ENCODE measurements around the gene PLEKHS1.

Gene PLEKHS1

GRCh38 chr10:113788604-113789083, 37.2 kb downstream of the PLEKHS1 start (continued):
- TF ChIP-seq, protein P1, sequence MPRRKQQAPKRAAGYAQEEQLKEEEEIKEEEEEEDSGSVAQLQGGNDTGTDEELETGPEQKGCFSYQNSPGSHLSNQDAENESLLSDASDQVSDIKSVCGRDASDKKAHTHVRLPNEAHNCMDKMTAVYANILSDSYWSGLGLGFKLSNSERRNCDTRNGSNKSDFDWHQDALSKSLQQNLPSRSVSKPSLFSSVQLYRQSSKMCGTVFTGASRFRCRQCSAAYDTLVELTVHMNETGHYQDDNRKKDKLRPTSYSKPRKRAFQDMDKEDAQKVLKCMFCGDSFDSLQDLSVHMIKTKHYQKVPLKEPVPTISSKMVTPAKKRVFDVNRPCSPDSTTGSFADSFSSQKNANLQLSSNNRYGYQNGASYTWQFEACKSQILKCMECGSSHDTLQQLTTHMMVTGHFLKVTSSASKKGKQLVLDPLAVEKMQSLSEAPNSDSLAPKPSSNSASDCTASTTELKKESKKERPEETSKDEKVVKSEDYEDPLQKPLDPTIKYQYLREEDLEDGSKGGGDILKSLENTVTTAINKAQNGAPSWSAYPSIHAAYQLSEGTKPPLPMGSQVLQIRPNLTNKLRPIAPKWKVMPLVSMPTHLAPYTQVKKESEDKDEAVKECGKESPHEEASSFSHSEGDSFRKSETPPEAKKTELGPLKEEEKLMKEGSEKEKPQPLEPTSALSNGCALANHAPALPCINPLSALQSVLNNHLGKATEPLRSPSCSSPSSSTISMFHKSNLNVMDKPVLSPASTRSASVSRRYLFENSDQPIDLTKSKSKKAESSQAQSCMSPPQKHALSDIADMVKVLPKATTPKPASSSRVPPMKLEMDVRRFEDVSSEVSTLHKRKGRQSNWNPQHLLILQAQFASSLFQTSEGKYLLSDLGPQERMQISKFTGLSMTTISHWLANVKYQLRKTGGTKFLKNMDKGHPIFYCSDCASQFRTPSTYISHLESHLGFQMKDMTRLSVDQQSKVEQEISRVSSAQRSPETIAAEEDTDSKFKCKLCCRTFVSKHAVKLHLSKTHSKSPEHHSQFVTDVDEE (CRISPR knock-in tag; IDR thresholded peaks at IDR 0.05): no peak

DNA sequence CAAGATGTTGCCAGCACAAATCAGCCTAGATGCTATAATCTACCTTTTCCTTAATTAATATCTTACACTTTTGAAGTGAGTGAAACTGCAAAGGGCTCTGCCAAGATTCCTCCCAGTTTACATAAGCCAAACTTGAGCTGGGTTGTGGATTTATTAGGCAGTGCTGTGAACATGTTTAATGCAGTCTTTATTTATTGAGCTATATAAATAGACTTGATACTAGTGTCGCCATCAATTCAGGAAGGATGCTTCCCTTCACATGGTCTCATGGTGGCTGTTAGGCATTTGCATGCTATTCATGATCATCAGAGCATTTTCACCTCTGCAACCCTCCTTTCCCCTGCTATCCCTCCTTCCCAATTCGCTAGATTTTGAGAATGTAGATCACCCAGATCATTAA, 40.2 kb downstream of the PLEKHS1 start:
- no peak for ATAC-seq
- no peak for TF ChIP-seq ZFP3 (CRISPR knock-in tag; IDR thresholded peaks at IDR 0.05)
- TF ChIP-seq, protein P2, sequence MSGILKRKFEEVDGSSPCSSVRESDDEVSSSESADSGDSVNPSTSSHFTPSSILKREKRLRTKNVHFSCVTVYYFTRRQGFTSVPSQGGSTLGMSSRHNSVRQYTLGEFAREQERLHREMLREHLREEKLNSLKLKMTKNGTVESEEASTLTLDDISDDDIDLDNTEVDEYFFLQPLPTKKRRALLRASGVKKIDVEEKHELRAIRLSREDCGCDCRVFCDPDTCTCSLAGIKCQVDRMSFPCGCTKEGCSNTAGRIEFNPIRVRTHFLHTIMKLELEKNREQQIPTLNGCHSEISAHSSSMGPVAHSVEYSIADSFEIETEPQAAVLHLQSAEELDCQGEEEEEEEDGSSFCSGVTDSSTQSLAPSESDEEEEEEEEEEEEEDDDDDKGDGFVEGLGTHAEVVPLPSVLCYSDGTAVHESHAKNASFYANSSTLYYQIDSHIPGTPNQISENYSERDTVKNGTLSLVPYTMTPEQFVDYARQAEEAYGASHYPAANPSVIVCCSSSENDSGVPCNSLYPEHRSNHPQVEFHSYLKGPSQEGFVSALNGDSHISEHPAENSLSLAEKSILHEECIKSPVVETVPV (CRISPR knock-in tag; IDR thresholded peaks at IDR 0.05): no peak

DNA sequence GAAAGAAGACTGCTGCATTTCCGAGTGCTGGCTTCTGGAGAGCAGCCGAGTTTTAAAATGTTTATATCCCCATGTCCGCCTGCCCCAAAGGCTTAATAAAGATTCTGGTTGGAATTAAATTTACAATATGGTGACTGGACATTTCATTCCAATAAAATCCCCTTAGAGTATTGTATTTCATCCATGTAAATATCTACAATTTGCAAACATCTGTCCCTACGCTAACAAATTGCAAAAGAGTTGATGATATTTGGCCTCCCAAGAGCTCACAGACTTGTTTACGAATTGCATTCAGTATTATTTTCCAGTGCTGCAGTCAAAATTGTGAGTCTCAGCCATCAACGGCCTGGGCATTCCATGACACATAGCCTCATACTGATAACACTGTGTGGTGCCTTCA, 50.1 kb downstream of the PLEKHS1 start:
- no peak for ATAC-seq

GRCh38 chr10:113802997-113803396, 51.5 kb downstream of the PLEKHS1 start:
- no peak for ATAC-seq
- TF ChIP-seq ZC3H10 (CRISPR knock-in tag; IDR thresholded peaks at IDR 0.05) (no peak), OSR1 (CRISPR knock-in tag; IDR thresholded peaks at IDR 0.05) (no peak), ISL1 (CRISPR knock-in tag; IDR thresholded peaks at IDR 0.05) (no peak), RARB (CRISPR knock-in tag; IDR thresholded peaks at IDR 0.05) (no peak), PPARA (CRISPR knock-in tag; IDR thresholded peaks at IDR 0.05; ENCODE audit: borderline replicate concordance) (no peak)
- TF ChIP-seq, protein P3, sequence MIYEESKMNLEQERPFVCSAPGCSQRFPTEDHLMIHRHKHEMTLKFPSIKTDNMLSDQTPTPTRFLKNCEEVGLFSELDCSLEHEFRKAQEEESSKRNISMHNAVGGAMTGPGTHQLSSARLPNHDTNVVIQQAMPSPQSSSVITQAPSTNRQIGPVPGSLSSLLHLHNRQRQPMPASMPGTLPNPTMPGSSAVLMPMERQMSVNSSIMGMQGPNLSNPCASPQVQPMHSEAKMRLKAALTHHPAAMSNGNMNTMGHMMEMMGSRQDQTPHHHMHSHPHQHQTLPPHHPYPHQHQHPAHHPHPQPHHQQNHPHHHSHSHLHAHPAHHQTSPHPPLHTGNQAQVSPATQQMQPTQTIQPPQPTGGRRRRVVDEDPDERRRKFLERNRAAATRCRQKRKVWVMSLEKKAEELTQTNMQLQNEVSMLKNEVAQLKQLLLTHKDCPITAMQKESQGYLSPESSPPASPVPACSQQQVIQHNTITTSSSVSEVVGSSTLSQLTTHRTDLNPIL (CRISPR knock-in tag; IDR thresholded peaks at IDR 0.05; ENCODE audit: low read depth): no peak
- TF ChIP-seq, protein P4, sequence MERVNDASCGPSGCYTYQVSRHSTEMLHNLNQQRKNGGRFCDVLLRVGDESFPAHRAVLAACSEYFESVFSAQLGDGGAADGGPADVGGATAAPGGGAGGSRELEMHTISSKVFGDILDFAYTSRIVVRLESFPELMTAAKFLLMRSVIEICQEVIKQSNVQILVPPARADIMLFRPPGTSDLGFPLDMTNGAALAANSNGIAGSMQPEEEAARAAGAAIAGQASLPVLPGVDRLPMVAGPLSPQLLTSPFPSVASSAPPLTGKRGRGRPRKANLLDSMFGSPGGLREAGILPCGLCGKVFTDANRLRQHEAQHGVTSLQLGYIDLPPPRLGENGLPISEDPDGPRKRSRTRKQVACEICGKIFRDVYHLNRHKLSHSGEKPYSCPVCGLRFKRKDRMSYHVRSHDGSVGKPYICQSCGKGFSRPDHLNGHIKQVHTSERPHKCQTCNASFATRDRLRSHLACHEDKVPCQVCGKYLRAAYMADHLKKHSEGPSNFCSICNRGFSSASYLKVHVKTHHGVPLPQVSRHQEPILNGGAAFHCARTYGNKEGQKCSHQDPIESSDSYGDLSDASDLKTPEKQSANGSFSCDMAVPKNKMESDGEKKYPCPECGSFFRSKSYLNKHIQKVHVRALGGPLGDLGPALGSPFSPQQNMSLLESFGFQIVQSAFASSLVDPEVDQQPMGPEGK (CRISPR knock-in tag; IDR thresholded peaks at IDR 0.05; ENCODE audit: borderline replicate concordance): no peak
- TF ChIP-seq, protein P1 (CRISPR knock-in tag; IDR thresholded peaks at IDR 0.05): no peak

More for the DNA sequence above, 50.1 kb downstream of the PLEKHS1 start:
- TF ChIP-seq CSDC2 (CRISPR knock-in tag; IDR thresholded peaks at IDR 0.05): no peak
- TF ChIP-seq BACH2 (CRISPR knock-in tag; IDR thresholded peaks at IDR 0.05; ENCODE audit: borderline replicate concordance): no peak
- TF ChIP-seq, protein P2 (CRISPR knock-in tag; IDR thresholded peaks at IDR 0.05): no peak
- TF ChIP-seq ZFP30 (CRISPR knock-in tag; IDR thresholded peaks at IDR 0.05): no peak
- TF ChIP-seq, protein P4 (CRISPR knock-in tag; IDR thresholded peaks at IDR 0.05; ENCODE audit: borderline replicate concordance): no peak
- no peak for TF ChIP-seq ZNF70 (CRISPR knock-in tag; IDR thresholded peaks at IDR 0.05)
- no peak for TF ChIP-seq ZFP3 (CRISPR knock-in tag; IDR thresholded peaks at IDR 0.05)
